Measurements from ENCODE around the gene NACC2. TPM values are rescaled to one million over a fixed set of nuclear protein-coding genes. Genes with fewer than 3 reads are reported as not detected.

The NACC2 gene
- total and polyA plus RNA-seq, 2 donors (not counting 3 experiments of a cell fraction or from before 2014, with no cell fraction given), result 15.8 to 27.1 TPM

DNA sequence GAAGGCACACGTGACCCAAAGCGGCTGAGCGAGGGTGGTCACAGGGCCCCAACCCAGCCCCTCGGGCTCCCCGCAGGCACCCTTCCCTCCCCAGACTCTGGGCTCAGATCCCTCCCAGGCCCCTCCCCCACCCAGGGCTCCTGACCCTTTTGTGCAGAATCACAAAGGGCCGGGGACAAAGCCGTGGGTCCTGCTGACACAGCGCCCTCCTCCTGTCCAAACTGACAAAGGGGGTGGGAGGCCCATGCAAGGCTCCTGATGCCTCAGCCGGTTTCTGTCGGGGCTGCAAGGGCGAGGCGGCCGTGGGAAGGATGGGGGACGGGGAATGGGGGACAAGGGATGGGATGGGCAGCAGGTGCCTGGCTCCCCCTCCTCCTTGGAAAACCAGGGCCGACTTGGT is 90.4 kb downstream of the NACC2 start:
- dilution Hi-C loops (cut with MboI; ENCODE audit: extremely low pct_ligation_motif_present, low sequenced_read_pairs), result no loop called here
- no TSS peak for BruUV-seq (replicated peaks)
- no peak overlapping the region for H3K4me2 ChIP-seq (ENCODE audit: insufficient read depth, low read length)
- no peak overlapping the region for H3K9ac ChIP-seq (replicated peaks; ENCODE audit: extremely low read depth, insufficient read depth, low read length)
- no peak overlapping the region for H3K27ac ChIP-seq (ENCODE audit: insufficient read depth, low read depth, low read length)
- DNase-seq (ENCODE audit: low read depth, low spot score), result no peak
- H3K9me1 ChIP-seq (replicated peaks; ENCODE audit: control insufficient read depth, extremely low read depth, insufficient read depth, low read length), result no peaks in the 10 kb centered on the region
- H2AFZ ChIP-seq (ENCODE audit: low read depth, low read length), result no peak overlapping the region
- H3K4me1 ChIP-seq (ENCODE audit: control insufficient read depth, extremely low read depth, insufficient read depth, low read length), result peaks cover 24% of the 10 kb centered on the region
- H3K36me3 ChIP-seq (ENCODE audit: control insufficient read depth in 2 of 2, extremely low read depth in 1 of 2, insufficient read depth in 2 of 2, low read length in 2 of 2), result no peaks in the 10 kb centered on the region
- no peaks in the 10 kb centered on the region for H4K20me1 ChIP-seq (replicated peaks; ENCODE audit: control insufficient read depth, extremely low read depth, insufficient read depth, low read length)
- intact Hi-C loops (cut with micrococcal nuclease), result loop anchor here (5.0 kb wide), 1 partner anchor 113 kb away; the partner anchor contains the start of gene TMEM250
- no peak overlapping the region for H3K4me3 ChIP-seq (replicated peaks in 1 of 3; ENCODE audit: insufficient read depth in 1 of 3, low read depth in 1 of 3, low read length in 3 of 3)
- no peaks in the 10 kb centered on the region for H3K79me2 ChIP-seq (ENCODE audit: control insufficient read depth, insufficient read depth, low read length)
- ChIA-PET CTCF (no interaction called here), POLR2A (no interaction called here)
- H3K27me3 ChIP-seq (ENCODE audit: control insufficient read depth in 2 of 2, insufficient read depth in 2 of 2, low read length in 2 of 2), result no peaks in the 10 kb centered on the region
- no peaks in the 10 kb centered on the region for H3K9me3 ChIP-seq (replicated peaks; ENCODE audit: control insufficient read depth, insufficient read depth, low read length)
- TF ChIP-seq GATA2 (IDR thresholded peaks at IDR 0.05; ENCODE audit: insufficient read depth, insufficient read length, low read depth, low read length) (no peak), EZH2 (IDR thresholded peaks at IDR 0.05; ENCODE audit: borderline replicate concordance, low read depth, low read length, severe bottlenecking) (no peak), MYC (IDR thresholded peaks at IDR 0.05; ENCODE audit: low read depth, low read length) (no peak), FOS (IDR thresholded peaks at IDR 0.05; ENCODE audit: borderline replicate concordance, insufficient read depth, low read length) (no peak), POLR2AphosphoS5 (IDR thresholded peaks at IDR 0.05; ENCODE audit: insufficient read depth, low read depth, low read length) (no peak), JUN (IDR thresholded peaks at IDR 0.05; ENCODE audit: borderline replicate concordance, insufficient read depth, insufficient read length, low read depth) (no peak), POLR2A (IDR thresholded peaks at IDR 0.05; ENCODE audit: low read depth, low read length) (no peak)
- TF ChIP-seq, protein P1, sequence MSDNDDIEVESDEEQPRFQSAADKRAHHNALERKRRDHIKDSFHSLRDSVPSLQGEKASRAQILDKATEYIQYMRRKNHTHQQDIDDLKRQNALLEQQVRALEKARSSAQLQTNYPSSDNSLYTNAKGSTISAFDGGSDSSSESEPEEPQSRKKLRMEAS (IDR thresholded peaks at IDR 0.05; ENCODE audit: insufficient read depth, insufficient read length), result no peak
- TF ChIP-seq, protein P2, sequence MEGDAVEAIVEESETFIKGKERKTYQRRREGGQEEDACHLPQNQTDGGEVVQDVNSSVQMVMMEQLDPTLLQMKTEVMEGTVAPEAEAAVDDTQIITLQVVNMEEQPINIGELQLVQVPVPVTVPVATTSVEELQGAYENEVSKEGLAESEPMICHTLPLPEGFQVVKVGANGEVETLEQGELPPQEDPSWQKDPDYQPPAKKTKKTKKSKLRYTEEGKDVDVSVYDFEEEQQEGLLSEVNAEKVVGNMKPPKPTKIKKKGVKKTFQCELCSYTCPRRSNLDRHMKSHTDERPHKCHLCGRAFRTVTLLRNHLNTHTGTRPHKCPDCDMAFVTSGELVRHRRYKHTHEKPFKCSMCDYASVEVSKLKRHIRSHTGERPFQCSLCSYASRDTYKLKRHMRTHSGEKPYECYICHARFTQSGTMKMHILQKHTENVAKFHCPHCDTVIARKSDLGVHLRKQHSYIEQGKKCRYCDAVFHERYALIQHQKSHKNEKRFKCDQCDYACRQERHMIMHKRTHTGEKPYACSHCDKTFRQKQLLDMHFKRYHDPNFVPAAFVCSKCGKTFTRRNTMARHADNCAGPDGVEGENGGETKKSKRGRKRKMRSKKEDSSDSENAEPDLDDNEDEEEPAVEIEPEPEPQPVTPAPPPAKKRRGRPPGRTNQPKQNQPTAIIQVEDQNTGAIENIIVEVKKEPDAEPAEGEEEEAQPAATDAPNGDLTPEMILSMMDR (IDR thresholded peaks at IDR 0.05; ENCODE audit: extremely low read depth in 1 of 2, insufficient read depth in 1 of 2, low read depth in 1 of 2, low read length in 2 of 2), result no peak
- FAIRE-seq, result no peak
